LNCAP (cell line): ENCODE measurements around the gene MDP1.

Experiments used
- TF ChIP-seq, protein P1 (sequence below): fragments of 450-650 bp; IDR thresholded peaks from 2 replicates; pipeline ENCODE4 v1.5.1; 2017; ENCODE audit warnings: mild to moderate bottlenecking

Gene MDP1

DNA sequence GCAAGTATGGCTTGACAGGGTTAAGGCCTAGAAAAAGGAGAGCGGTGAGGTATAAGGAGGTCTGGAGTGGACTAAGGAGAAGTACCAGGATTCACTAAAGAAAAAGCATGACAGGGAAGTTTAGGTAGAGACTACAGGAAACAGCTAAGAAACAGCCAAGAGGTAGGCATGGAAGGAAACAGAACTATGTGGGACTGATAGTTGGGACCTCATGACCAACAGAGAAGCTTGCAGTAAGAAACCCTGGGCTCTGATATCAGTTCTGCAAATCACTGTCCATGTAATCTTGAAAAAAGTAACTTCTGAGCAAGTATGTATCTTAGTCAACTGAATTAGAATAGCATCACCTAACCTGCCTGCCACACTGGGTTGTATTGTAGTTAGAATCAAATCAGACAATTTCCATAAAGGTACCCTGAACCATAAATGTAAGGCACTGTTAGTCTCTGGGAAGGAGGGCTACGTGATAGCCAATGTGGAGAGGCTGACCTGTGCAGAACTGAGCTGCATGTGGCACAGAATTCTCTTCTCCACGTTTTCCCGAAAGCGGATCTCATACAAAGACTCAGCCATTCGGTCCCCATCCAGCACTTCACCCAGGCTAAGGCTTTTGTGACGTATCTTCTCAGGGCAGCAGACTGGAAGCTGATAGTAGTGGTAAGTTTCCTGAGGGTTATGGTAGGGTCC is 21.5 kb downstream of the MDP1 start:
- TF ChIP-seq, protein P1, sequence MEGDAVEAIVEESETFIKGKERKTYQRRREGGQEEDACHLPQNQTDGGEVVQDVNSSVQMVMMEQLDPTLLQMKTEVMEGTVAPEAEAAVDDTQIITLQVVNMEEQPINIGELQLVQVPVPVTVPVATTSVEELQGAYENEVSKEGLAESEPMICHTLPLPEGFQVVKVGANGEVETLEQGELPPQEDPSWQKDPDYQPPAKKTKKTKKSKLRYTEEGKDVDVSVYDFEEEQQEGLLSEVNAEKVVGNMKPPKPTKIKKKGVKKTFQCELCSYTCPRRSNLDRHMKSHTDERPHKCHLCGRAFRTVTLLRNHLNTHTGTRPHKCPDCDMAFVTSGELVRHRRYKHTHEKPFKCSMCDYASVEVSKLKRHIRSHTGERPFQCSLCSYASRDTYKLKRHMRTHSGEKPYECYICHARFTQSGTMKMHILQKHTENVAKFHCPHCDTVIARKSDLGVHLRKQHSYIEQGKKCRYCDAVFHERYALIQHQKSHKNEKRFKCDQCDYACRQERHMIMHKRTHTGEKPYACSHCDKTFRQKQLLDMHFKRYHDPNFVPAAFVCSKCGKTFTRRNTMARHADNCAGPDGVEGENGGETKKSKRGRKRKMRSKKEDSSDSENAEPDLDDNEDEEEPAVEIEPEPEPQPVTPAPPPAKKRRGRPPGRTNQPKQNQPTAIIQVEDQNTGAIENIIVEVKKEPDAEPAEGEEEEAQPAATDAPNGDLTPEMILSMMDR: no peak

DNA sequence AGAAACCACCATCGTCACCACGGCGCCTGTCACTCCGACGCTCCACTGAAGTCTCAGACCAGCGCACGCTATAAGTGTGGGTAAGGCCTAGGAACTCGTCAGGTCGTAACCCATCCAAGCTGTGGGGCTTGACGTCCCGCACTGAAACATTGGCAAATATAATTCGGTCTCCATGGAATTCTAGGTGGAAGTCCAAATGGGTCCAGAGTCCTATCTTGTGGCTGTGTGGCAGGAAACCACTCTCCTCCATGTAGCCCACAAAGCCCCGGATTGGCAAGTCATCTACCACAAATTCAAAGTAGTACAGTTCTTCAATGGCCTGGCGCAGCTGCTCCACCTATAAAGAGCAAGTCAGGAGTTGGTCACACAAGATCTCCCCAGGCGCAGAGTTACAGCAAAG is 22.9 kb downstream of the MDP1 start:
- TF ChIP-seq, protein P1: no peak

DNA sequence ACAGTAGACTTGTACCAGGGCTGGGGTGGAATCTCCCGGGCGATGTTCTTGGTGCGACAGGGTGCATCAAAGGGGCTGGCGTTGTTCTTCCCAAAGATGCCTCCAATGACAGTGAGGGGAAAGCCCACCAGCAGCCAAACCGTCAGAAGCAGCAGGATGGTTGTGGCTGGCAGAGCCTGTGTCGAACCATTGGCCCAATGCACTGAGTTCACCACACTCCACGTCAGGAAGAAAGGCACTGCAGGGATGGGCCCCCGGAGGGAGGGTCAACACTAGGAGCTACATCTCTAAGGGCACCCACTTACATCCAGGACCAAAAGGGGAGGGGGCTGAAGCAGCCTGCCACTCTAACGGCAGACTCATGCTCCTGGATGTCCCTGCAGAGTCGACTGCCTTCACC is 25.4 kb downstream of the MDP1 start:
- TF ChIP-seq, protein P1: no peak

DNA sequence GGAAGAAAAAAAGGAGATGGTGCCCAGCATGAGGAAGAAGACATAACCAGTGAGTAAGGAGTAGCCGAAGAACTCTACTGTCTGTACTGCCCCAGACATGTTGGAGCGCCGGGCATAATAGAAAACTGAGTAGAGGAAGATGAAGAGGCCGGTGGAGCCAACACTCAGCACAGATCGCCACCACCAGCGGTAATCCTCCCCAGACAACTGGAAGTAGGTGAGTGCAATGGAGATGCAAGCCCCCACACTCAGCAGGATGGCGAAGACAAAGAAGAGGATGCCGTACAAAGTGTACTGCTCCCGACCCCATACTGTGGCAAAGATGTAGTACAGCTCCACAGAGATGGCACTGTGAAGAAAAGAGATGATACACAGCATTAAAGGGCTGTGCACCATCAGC is 26.4 kb downstream of the MDP1 start:
- TF ChIP-seq, protein P1: no peak

DNA sequence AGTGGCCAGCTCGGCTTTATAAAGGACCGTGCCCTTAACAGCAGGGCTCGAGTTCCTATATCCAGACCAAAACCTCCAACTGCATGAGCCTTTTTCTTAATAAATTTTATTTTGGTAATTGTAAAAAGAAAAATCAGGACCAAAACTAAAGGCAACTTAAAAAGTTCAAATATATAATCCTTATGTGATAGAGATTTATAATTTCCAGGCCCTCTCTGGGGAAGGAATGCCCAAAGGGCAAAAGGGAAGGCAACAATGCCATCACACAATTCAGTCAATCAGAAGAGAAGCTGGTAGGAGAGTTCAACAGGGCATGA is 26.8 kb downstream of the MDP1 start:
- TF ChIP-seq, protein P1: no peak

DNA sequence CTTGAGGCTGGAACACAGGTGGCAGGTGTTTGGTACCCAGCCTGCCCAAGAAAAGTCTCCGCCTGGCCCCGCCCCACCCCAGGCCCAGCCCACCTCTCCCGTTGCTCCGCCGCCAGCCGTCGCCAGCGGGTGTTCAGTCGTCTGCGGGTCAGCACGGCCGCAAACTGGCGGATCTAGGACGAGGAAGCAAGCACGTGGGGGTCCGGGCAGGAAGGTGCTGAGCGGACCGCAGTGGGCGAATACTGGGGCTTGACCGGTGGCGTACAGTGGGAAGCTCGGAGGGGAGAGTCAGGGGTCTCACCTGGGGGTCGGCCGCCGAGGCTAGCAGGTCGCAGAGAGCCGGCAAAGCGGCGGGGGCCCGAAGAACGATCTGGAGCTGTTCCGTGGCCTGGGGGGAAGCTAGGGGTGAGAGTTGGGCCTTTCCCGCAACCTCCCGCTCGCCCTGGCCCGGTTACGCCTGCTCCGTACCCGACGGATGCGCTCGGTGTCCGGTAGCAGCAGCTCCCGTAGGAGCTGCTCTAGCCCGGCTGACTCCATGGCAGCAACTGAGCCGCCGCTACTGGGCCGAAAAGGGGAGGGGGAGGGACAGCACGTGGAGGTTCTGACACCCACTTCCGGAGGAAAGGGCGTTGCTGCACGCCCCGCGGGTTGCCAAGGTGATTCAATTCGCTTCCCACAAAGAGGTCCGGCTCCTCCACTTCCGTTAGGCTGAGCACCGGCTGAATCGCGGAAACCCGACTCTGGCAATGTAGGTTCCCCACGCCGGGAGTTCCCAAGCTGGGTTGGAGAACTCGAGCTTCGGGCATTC is 27.4 kb downstream of the MDP1 start, which contains the start of gene IPO4:
Gene IPO4, minus strand, starts transcription at position 566 of the 808 bp plus-strand sequence. Its CDS starts 29 bp downstream, at position 537.
- TF ChIP-seq, protein P1: no peak

DNA sequence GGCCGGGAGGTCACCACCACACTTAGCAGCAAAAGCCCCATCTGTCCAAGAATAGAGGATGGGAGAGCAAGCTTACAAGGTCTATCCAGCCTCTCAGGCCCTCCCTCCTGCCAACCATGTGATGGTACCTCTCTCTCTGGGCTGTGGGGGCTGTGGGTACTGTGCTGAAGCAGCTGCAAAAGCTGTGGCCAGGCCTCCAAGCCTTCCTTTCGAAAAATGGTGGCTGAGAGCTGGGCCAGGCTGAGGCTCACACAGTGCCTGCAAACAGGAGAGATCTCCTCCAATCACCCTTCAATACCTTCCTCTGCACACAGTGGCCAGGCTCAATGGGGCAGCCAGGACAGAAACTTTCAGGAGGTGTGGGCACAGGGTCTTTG is 28.3 kb downstream of the MDP1 start:
- TF ChIP-seq, protein P1: no peak
